ENCODE measurements around the gene MS4A4E.

DNA sequence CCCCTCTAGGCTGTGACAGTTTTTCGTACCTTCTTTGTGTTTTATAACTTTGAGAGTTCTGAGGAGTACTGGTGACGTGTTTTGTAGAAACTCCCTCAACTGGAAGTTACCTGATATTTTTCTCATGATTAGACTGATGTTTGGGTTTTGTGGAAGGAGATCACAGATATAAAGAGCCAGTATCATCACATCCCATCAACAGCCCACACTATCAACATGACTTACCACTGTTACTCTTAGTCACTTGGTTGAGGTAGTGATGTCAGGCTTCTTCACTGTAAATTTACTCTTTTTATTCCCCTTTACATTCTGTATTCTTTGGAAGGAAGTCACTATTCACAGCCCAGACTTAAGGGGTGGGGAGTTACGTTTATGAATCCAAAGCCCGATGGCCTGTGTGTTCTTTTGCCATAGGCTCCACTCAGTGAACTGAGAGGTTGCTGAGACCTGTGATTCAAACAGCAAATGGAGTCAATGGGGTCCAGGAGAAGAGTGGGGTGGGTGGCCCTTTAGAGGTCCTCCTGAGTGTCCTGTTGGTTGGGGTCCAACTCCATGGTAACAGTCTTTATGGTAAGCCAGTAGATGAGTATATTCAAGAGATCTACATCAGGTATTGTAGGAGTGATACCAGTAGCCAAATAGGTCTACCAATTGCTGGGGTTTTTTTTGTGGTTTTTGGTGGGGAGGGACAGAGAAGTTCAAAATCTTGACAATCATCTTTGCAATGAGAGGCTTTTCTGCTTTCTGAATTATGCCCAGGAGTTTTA is 15.2 kb upstream of the MS4A4E start:
- TF ChIP-seq, protein P1, sequence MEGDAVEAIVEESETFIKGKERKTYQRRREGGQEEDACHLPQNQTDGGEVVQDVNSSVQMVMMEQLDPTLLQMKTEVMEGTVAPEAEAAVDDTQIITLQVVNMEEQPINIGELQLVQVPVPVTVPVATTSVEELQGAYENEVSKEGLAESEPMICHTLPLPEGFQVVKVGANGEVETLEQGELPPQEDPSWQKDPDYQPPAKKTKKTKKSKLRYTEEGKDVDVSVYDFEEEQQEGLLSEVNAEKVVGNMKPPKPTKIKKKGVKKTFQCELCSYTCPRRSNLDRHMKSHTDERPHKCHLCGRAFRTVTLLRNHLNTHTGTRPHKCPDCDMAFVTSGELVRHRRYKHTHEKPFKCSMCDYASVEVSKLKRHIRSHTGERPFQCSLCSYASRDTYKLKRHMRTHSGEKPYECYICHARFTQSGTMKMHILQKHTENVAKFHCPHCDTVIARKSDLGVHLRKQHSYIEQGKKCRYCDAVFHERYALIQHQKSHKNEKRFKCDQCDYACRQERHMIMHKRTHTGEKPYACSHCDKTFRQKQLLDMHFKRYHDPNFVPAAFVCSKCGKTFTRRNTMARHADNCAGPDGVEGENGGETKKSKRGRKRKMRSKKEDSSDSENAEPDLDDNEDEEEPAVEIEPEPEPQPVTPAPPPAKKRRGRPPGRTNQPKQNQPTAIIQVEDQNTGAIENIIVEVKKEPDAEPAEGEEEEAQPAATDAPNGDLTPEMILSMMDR (IDR thresholded peaks at IDR 0.05) = no peak
- no peak for TF ChIP-seq POLR2A (IDR thresholded peaks at IDR 0.05)
